PC-9 (cell line): ENCODE results near the gene MICAL3. TPM values are rescaled to one million over a fixed set of nuclear protein-coding genes. Genes with fewer than 3 reads are reported as not detected.
A peak's percentile ranks its signal among the peaks of the same experiment; 100 is the strongest.

Experiments
- BruUV-seq: library from RNA; stranded (reverse); fragments of 400-500 nt; replicated peaks from 2 replicates; lab custom pipeline; 2021; lab: Mats Ljungman, UMichigan
- CTCF ChIA-PET: fragments of 300-600 bp; sonication (Branson Sonifier 250); formaldehyde crosslinking; loops from one replicate; lab custom pipeline; 2022; ENCODE audit warnings: antibody characterized with exemption; lab: Charles Lee
- POLR2A ChIA-PET: fragments of 300-600 bp; sonication (Branson Sonifier 250); formaldehyde crosslinking; loops from one replicate; lab custom pipeline; 2022; ENCODE audit warnings: antibody characterized with exemption; ENCODE audit not compliant: unreplicated experiment; lab: Charles Lee
- DNase-seq, 2 experiments: peaks; one replicate each; pipeline versions ENCODE4 v3.0.0 to v3.0.0-alpha.2; 2015 to 2022; ENCODE audit warnings: mixed read lengths in 1 of 2
- H2AFZ ChIP-seq: fragments of 200-600 bp; sonication (generic); 2 replicates; pipeline ENCODE4 v1.8.1; 2017; ENCODE audit warnings: antibody characterized with exemption
- H3F3A ChIP-seq: fragments of 200-600 bp; sonication (generic); 2 replicates; pipeline ENCODE4 v1.8.1; 2017; ENCODE audit warnings: antibody characterized with exemption, mild to moderate bottlenecking, low read depth; ENCODE audit not compliant: insufficient read depth
- H3K27ac ChIP-seq: fragments of 200-600 bp; sonication (generic); 2 replicates; pipeline ENCODE4 v1.6.1; 2016; ENCODE audit warnings: mixed run types
- H3K27me3 ChIP-seq: fragments of 200-600 bp; sonication (generic); 2 replicates; pipeline ENCODE4 v1.6.1; 2016; ENCODE audit warnings: low read depth, mixed run types; ENCODE audit not compliant: insufficient read depth
- H3K36me3 ChIP-seq: fragments of 200-600 bp; sonication (generic); 2 replicates; pipeline ENCODE4 v1.6.1; 2016; ENCODE audit warnings: low read depth, mixed run types
- H3K4me1 ChIP-seq: fragments of 200-600 bp; sonication (generic); replicated peaks from 2 replicates; pipeline ENCODE4 v1.6.1; 2016; ENCODE audit warnings: mixed run types; ENCODE audit not compliant: insufficient read depth
- H3K4me2 ChIP-seq: fragments of 200-600 bp; sonication (generic); 2 replicates; pipeline ENCODE4 v1.6.1; 2017; ENCODE audit warnings: mixed run types
- H3K4me3 ChIP-seq: fragments of 200-600 bp; sonication (generic); 2 replicates; pipeline ENCODE4 v1.6.1; 2016; ENCODE audit warnings: mixed run types
- H3K79me2 ChIP-seq: fragments of 200-600 bp; sonication (generic); 2 replicates; pipeline ENCODE4 v1.6.1; 2017; ENCODE audit warnings: low read depth, mixed run types
- H3K9me2 ChIP-seq: fragments of 200-600 bp; sonication (generic); 2 replicates; pipeline ENCODE4 v1.8.1; 2017; ENCODE audit warnings: mild to moderate bottlenecking; ENCODE audit not compliant: insufficient read depth
- H3K9me3 ChIP-seq: fragments of 200-600 bp; sonication (generic); 2 replicates; pipeline ENCODE4 v1.8.1; 2016; ENCODE audit warnings: low read depth; ENCODE audit not compliant: insufficient read depth
- H4K20me1 ChIP-seq: fragments of 200-600 bp; sonication (generic); 2 replicates; pipeline ENCODE4 v1.8.1; 2017; ENCODE audit not compliant: insufficient read depth
- EZH2 ChIP-seq: fragments of 200-600 bp; sonication (generic); IDR thresholded peaks from 2 replicates; pipeline ENCODE4 v1.8.0; 2017; ENCODE audit warnings: antibody characterized with exemption, low read depth
- intact Hi-C: fragments of 100-400 bp; cut with micrococcal nuclease; formaldehyde crosslinking; loops from one replicate; pipeline ENCODE4 v1.10.0; 2022; ENCODE audit not compliant: unreplicated experiment
- total RNA-seq: library from RNA; stranded (reverse); gene quantifications from 2 replicates; pipeline ENCODE4 v1.2.3, GENCODE V29; 2021
- TF ChIP-seq, protein P1 (sequence below): fragments of 200-600 bp; sonication (generic); conservative IDR thresholded peaks from 2 replicates; pipeline ENCODE4 v1.6.1; 2017; ENCODE audit warnings: mixed run types, antibody characterized with exemption, mild to moderate bottlenecking, moderate library complexity

MICAL3 gene
- total RNA-seq, 1 experiment from 2014 or later = 27.4 TPM

DNA sequence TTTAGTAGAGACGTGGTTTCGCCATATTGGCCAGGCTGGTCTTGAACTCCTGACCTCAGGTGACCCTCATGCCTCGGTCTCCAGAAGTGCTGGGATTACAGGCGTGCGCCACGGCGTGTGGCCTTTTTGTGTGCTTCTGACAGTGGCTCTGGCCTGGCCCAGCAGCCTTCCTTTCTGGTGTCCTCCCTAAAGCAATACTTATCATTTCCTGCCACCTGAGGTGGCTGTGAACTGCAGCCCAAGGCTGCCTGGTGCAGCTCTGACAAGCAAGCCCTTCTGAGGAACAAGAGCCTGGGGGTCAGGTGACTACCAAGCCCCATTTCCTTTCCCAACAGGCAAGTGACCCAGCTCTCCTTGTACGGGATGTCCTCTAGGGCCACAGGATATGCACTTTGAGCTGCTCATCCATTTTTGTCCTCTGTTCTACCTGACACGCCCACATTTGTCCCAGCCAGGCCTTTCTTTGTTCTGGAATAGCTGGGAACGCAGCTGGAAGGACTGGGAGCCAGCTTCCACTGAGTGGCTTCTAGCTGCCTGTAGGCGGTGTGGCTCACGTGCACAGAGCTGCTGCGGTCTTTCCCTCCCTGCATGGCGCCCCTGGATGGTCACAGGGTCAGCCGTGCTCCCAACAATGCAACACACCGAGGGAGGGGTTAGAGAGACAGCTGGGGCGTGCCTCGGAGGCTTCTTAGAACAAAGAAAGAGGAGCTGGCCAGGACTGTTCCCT is 237.8 kb downstream of the MICAL3 start:
- CTCF ChIA-PET = no interaction called here
- Histone ChIP-seq H3K27ac (no peak overlapping the region), H2AFZ (no peak overlapping the region), H3K4me3 (no peak overlapping the region), H3K27me3 (no peaks in the 10 kb centered on the region), H4K20me1 (no peaks in the 10 kb centered on the region), H3K9me3 (no peaks in the 10 kb centered on the region), H3K4me2 (no peak overlapping the region), H3K4me1 (peaks cover 10% of the 10 kb centered on the region), H3K9me2 (no peaks in the 10 kb centered on the region), H3F3A (no peaks in the 10 kb centered on the region), H3K79me2 (no peaks in the 10 kb centered on the region), H3K36me3 (no peaks in the 10 kb centered on the region)
- TF ChIP-seq, protein P1, sequence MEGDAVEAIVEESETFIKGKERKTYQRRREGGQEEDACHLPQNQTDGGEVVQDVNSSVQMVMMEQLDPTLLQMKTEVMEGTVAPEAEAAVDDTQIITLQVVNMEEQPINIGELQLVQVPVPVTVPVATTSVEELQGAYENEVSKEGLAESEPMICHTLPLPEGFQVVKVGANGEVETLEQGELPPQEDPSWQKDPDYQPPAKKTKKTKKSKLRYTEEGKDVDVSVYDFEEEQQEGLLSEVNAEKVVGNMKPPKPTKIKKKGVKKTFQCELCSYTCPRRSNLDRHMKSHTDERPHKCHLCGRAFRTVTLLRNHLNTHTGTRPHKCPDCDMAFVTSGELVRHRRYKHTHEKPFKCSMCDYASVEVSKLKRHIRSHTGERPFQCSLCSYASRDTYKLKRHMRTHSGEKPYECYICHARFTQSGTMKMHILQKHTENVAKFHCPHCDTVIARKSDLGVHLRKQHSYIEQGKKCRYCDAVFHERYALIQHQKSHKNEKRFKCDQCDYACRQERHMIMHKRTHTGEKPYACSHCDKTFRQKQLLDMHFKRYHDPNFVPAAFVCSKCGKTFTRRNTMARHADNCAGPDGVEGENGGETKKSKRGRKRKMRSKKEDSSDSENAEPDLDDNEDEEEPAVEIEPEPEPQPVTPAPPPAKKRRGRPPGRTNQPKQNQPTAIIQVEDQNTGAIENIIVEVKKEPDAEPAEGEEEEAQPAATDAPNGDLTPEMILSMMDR = no peak
- no peak for TF ChIP-seq EZH2
- intact Hi-C loops = loop anchor here (5.0 kb wide), 1 partner anchor 44 kb away; no protein-coding TSS in a partner anchor
- POLR2A ChIA-PET = no interaction called here
- no peak for DNase-seq
- no TSS peak for BruUV-seq

DNA sequence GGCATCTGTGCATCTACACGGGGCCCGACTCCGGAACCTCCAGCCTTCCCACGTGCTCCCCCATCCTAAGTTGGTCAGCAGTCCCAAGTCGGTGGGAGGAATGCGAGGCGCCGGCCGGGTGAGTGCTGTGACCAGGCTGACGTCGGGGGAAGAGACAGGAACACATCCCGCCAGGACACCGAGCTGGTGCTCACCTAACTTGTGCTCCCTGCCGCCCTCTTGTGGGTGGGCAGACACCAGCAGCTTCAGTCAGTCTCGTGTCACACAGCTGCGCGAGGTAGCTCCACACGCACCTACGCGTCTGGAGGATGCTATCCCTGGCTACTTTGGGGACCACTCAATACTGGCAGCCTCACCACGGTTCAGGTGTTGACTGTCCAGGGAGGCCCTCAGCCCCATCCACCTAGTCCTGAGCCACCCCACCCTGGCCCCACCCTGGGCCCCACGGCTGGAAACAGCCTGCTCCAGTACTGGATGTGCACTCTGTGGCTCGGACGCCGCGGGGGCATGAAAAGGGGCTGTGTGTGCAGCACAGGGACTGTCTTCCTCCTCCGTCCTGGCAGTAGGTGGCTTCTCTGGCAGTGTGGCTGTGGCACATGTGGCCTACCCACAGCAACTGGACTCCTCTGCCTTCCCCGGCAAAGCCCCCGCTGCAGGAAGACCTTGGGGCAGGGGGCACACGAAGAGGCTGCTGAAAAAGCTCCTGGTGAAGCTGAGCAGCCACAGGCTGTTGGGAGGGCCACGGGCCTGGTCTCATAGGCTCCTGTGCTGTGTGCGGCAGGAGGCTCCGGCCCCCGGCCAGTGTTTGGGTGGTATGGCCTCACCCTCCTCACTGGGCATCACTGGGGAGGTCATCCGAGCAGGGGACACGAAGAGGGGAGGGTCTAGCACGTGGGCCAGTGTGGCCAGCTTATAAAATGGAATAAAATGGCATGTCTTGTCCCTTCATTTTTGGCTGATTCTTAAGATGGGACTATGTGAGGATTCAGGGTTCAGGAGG is 238.9 kb downstream of the MICAL3 start:
- Histone ChIP-seq H3K9me2 (no peaks in the 10 kb centered on the region), H3K4me3 (no peak overlapping the region), H3K4me1 (peaks cover 16% of the 10 kb centered on the region), H3K4me2 (no peak overlapping the region), H3K36me3 (no peaks in the 10 kb centered on the region), H3K27me3 (no peaks in the 10 kb centered on the region), H2AFZ (no peak overlapping the region), H3F3A (no peaks in the 10 kb centered on the region), H4K20me1 (no peaks in the 10 kb centered on the region), H3K27ac (no peak overlapping the region), H3K79me2 (no peaks in the 10 kb centered on the region), H3K9me3 (no peaks in the 10 kb centered on the region)
- ChIA-PET POLR2A (interaction anchor here (0.6 kb wide), 1 partner anchor 38 kb away, joined by 10 read pairs; no protein-coding TSS in a partner anchor), CTCF (interaction anchor here (0.6 to 1.1 kb wide), 7 partner anchors 13 to 330 kb away, joined by 3 to 13 read pairs (median 3); no protein-coding TSS in a partner anchor)
- peak in 1 of 2 experiments; percentile 68 for DNase-seq
- TF ChIP-seq, protein P1 = peak; percentile 70
- no peak for TF ChIP-seq EZH2
- intact Hi-C loops = loop anchor here (2.0 to 5.0 kb wide), 2 partner anchors 43 to 227 kb away; no protein-coding TSS in a partner anchor
- no TSS peak for BruUV-seq

DNA sequence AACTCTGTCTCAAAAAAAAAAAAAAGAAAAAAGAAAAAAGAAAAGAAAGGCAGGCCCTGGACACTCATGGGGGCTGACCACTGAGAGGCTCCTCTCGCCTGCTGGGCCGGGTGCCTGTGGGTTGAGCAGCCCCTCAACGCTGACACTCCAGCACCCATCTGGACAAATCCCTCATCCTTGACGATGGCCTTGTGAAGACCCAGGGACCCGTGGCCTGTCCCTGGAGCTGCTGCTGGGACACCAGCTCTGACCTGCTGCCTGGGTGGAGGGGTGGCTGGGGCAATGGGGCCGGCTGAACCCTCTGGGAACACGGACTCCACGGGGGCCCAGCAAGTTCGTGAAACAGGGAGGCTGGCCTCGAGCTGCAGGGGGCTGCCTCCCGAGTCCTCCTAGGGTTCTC is 239.6 kb downstream of the MICAL3 start:
- intact Hi-C loops = loop anchor here (2.0 to 5.0 kb wide), 2 partner anchors 42 to 226 kb away; no protein-coding TSS in a partner anchor
- Histone ChIP-seq H3K27me3 (no peaks in the 10 kb centered on the region), H3K4me3 (no peak overlapping the region), H3F3A (no peaks in the 10 kb centered on the region), H3K79me2 (no peaks in the 10 kb centered on the region), H4K20me1 (no peaks in the 10 kb centered on the region), H3K9me2 (no peaks in the 10 kb centered on the region), H3K9me3 (no peaks in the 10 kb centered on the region), H3K4me2 (no peak overlapping the region), H3K36me3 (no peaks in the 10 kb centered on the region), H3K4me1 (peaks cover 16% of the 10 kb centered on the region), H3K27ac (no peak overlapping the region), H2AFZ (no peak overlapping the region)
- no TSS peak for BruUV-seq
- TF ChIP-seq EZH2 = no peak
- TF ChIP-seq, protein P1 = no peak
- CTCF ChIA-PET = interaction anchor here (0.7 to 1.1 kb wide), 2 partner anchors 226 to 330 kb away, joined by 3 to 8 read pairs; no protein-coding TSS in a partner anchor
- DNase-seq = no peak
- POLR2A ChIA-PET = interaction anchor here (0.6 kb wide), 1 partner anchor 37 kb away, joined by 10 read pairs; no protein-coding TSS in a partner anchor
